ENCODE data around the gene MPP3.
A peak's percentile ranks its signal among the peaks of the same experiment; 100 is the strongest.
"Not testable (repeated sequence)": the region's sequence is repeated elsewhere in the genome, so short reads cannot be mapped to it uniquely, and the experiment has no call there.

The MPP3 gene

GRCh38 chr17:43860927-43861622, 28.1 kb upstream of the MPP3 start:
- no peak for DNase-seq

- no peak for DNase-seq
These were observed 27.3 kb upstream of the MPP3 start for GRCh38 chr17:43860077-43860725.

- DNase-seq: no peak
These were observed 25.1 kb upstream of the MPP3 start for GRCh38 chr17:43857957-43858600.

- no peak for DNase-seq
These were observed 24.2 kb upstream of the MPP3 start for GRCh38 chr17:43857141-43857540.

GRCh38 chr17:43856141-43856540, 23.2 kb upstream of the MPP3 start:
- DNase-seq: no peak

- no peak for DNase-seq
These were observed 22.1 kb upstream of the MPP3 start for GRCh38 chr17:43855061-43855460.

GRCh38 chr17:43854498-43854897, 21.6 kb upstream of the MPP3 start:
- DNase-seq: no peak

- DNase-seq: no peak
These were observed 20.6 kb upstream of the MPP3 start for GRCh38 chr17:43853546-43853945.

- DNase-seq: no peak
These were observed 19.6 kb upstream of the MPP3 start for GRCh38 chr17:43852571-43852970.

GRCh38 chr17:43849116-43849515, 16.2 kb upstream of the MPP3 start:
- no peak for DNase-seq

GRCh38 chr17:43848601-43849000, 15.7 kb upstream of the MPP3 start:
- DNase-seq: no peak

GRCh38 chr17:43846963-43847371, 14.0 kb upstream of the MPP3 start, which contains the start of gene CD300LG:
CD300LG (plus strand) TSS chr17:43847176; CDS start chr17:43847217, 41 bp downstream.
- no peak for DNase-seq

- DNase-seq: peak; percentile 56 to 75
These were observed 13.3 kb upstream of the MPP3 start for GRCh38 chr17:43846221-43846712.

GRCh38 chr17:43845766-43846165, 12.8 kb upstream of the MPP3 start:
- no peak for DNase-seq

GRCh38 chr17:43844241-43844640, 11.3 kb upstream of the MPP3 start:
- no peak for DNase-seq

GRCh38 chr17:43842975-43843325, 10.0 kb upstream of the MPP3 start:
- DNase-seq: no peak

- not testable (repeated sequence) for DNase-seq
These were observed 9.4 kb upstream of the MPP3 start for GRCh38 chr17:43842091-43842974.

GRCh38 chr17:43841282-43841681, 8.3 kb upstream of the MPP3 start:
- DNase-seq: no peak

GRCh38 chr17:43840814-43841213, 7.9 kb upstream of the MPP3 start:
- DNase-seq: no peak

- no peak for DNase-seq
These were observed 6.7 kb upstream of the MPP3 start for GRCh38 chr17:43839670-43840108.

- DNase-seq: no peak
These were observed 1.2 kb upstream of the MPP3 start for GRCh38 chr17:43834106-43834505.

GRCh38 chr17:43832168-43832975, 574 bp downstream of the MPP3 start:
- peak in 1 of 2 donors; percentile 6 for DNase-seq

Measured in activated CD4-positive, alpha-beta T cell treated with anti-CD3 and anti-CD28 coated beads for 4 hours (primary cell).